Subcutaneous adipose tissue (tissue), 4 donors: ENCODE measurements around the gene CNTN1. TPM values are rescaled to one million over a fixed set of nuclear protein-coding genes. Genes with fewer than 3 reads are reported as not detected.

Experiments used
- total RNA-seq, 4 donors: library from RNA; depleted of rRNA; stranded (reverse); fragments of >200 nt; gene quantifications; one replicate each; pipeline ENCODE4 v1.1.0, GENCODE V29; 2016
- TF ChIP-seq, protein P1 (sequence below): fragments of 450-650 bp; IDR thresholded peaks from one replicate; pipeline ENCODE4 v1.5.1; 2016; ENCODE audit warnings: low read depth, mild to moderate bottlenecking, control low read depth, antibody characterized with exemption, moderate library complexity

The CNTN1 gene
- total RNA-seq, 4 donors from 2014 or later = 0.57 to 2.2 (median 1.0) TPM

- TF ChIP-seq, protein P1, sequence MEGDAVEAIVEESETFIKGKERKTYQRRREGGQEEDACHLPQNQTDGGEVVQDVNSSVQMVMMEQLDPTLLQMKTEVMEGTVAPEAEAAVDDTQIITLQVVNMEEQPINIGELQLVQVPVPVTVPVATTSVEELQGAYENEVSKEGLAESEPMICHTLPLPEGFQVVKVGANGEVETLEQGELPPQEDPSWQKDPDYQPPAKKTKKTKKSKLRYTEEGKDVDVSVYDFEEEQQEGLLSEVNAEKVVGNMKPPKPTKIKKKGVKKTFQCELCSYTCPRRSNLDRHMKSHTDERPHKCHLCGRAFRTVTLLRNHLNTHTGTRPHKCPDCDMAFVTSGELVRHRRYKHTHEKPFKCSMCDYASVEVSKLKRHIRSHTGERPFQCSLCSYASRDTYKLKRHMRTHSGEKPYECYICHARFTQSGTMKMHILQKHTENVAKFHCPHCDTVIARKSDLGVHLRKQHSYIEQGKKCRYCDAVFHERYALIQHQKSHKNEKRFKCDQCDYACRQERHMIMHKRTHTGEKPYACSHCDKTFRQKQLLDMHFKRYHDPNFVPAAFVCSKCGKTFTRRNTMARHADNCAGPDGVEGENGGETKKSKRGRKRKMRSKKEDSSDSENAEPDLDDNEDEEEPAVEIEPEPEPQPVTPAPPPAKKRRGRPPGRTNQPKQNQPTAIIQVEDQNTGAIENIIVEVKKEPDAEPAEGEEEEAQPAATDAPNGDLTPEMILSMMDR = no peak
Observed at GRCh38 chr12:40697566-40698259, 5.5 kb downstream of the CNTN1 start.

DNA sequence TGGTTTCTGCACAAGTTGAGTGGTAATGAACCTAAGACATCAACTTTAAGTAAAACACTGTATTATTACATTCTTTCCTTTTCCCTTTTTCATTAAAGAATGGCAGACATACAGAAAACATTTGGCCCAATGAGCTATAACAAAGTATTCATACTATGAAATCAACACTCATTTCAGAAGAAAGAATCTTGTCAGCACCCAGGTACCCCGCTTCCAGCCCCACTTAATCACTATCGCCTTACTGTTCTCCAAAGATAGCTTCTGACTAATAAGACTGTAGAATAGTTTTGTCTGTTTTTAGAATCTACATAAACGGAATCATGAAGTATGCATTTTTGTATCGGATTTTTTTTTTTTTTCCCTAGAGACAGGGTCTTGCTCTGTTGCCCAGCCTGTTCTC lies 9.5 kb downstream of the CNTN1 start:
- TF ChIP-seq, protein P1 = no peak

DNA sequence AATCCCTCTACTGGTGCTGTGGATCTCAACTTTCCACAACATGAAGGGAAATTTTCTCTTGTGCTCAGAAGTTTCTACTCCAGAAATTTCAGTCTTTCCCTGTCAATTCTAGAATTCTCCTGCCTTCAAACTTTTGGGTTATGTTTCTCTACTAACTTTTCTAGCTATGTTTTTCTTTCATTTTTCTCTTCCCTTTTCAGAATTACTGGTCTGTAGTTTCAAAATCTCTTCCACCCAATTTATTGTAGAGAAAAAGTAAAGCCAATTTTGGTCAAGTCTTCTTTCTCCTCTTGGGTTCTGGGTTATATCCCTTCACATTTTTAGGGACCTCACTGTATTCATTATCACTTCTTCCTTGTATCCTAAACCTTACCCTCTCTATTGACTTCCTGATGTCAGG lies 18.9 kb downstream of the CNTN1 start:
- TF ChIP-seq, protein P1 = no peak

DNA sequence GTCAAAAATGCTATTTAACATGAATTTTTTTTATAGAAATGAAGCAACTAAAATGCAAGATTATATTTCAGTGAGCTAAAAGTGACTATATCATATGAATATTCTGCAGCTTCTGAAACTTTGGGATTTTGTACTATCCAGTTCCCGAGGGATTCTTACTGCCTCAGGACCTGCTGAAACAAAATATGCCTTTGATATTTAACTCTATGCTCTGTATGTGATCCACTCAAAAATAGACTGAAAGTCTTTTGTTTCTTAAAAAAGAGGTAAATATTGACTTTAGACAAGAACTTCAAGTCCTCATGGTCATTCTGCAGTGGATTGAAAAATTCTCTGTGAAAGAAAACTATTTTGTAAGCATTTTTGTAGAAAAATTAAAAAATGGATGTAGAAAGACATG lies 22.4 kb downstream of the CNTN1 start:
- TF ChIP-seq, protein P1 = no peak

DNA sequence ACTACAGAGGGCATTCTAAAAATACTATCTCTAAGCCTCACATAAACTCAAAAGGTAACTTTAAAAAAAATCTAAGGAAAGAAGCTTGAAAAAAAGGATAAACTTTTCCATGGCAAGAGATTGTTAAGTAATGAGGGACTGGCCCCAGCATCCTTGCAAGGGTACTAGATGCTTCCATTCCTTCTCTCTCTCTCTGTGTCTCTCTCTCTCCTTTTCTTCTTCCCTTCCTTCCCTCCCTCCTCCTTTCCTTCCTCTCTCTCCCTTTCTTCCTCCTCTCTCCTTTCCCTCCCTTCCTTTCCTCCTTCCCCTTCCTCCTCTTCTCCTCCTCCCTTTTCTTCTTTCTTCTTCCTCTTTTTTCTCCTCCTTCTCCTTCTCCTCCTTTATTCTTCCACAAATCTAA lies 23.8 kb downstream of the CNTN1 start:
- TF ChIP-seq, protein P1 = no peak

DNA sequence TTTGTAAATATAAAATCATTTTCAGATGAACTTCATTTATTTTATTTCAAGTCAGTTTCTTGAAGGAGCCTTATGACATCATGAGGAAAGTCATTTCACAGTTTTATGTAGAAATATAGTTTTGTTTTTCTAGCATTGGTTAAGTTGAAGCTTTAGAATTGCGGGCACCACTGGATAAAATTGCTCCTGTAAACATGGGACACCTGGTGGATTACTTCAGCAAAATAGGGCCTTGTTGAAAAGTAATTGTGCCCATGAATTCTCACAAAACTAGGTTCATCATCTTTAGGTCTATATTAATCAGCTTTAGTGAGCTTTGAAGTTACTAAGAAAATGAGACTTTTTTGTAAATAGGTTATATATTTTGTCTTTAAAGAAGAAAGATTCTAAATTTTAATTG lies 25.3 kb downstream of the CNTN1 start:
- TF ChIP-seq, protein P1 = no peak

DNA sequence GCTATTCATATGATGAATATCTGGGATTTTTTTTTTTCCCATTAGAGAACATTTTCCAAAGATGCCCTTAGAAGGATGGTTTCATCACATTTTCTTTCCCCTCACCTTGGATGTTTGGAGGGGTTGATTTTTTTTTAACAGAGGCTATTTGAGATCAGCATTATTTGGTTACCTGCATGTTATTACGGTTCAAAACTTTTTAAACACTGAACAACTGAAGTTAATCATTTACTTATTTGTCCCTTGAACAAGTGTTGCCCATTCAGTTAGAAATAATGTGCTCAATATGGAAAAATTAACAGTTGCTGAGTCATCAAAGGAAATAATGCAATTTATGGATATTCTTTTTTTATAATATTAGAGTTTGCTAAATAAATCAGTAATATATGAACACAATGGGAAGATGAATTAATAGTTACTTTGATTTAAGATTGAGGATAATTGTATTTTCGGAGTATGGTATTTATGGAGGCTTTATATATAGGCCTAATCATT lies 26.7 kb downstream of the CNTN1 start:
- TF ChIP-seq, protein P1 = no peak
